ENCODE measurements around the gene ONECUT1. TPM values are rescaled to one million over a fixed set of nuclear protein-coding genes. Genes with fewer than 3 reads are reported as not detected.

ONECUT1 gene
- total and polyA plus RNA-seq, 2 of the 8 experiments (the other 6 are each of a cell fraction or from before 2014, with no cell fraction given): 0.65 to 6.4 TPM

- H3K23me2 ChIP-seq (ENCODE audit: low read depth, low read length): no peaks in the 10 kb centered on the region
- no peak overlapping the region for H3K4ac ChIP-seq (replicated peaks; ENCODE audit: insufficient read length, low read depth, low read length)
- FAIRE-seq: no peak
- no peaks in the 10 kb centered on the region; the same call in 1 of the 2 replicates for H3K79me1 ChIP-seq (ENCODE audit: low read depth, low read length)
- no peak overlapping the region for H3K56ac ChIP-seq (replicated peaks; ENCODE audit: insufficient read length, low read depth, low read length)
- ChIA-PET CTCF (ENCODE audit: partially characterized antibody) (interaction anchor here (0.7 to 1.5 kb wide), 2 partner anchors 472 to 512 kb away, joined by 3 to 4 read pairs; no protein-coding TSS in a partner anchor), POLR2A (ENCODE audit: partially characterized antibody) (interaction anchor here (0.7 to 0.8 kb wide), 2 partner anchors 170 to 554 kb away, joined by 3 read pairs; no protein-coding TSS in a partner anchor)
- no peak overlapping the region for H2AK5ac ChIP-seq (ENCODE audit: low read depth, low read length)
- no peak overlapping the region for H4K8ac ChIP-seq (ENCODE audit: extremely low read depth, insufficient read depth, low read length)
- no peak overlapping the region for H3K4me2 ChIP-seq (ENCODE audit: insufficient read depth in 1 of 2, low read depth in 2 of 2, low read length in 2 of 2)
- no peak overlapping the region for H2AFZ ChIP-seq (ENCODE audit: low read length)
- no peak overlapping the region for H2BK15ac ChIP-seq (ENCODE audit: low read length)
- H3K4me1 ChIP-seq (replicated peaks in 1 of 4; ENCODE audit: control insufficient read depth in 3 of 4, insufficient read depth in 4 of 4, low read length in 3 of 4): peaks cover 0 to 6% (median 1%) of the 10 kb centered on the region in 4 experiments; a peak in 4 of 7 replicates
- H4K91ac ChIP-seq (replicated peaks; ENCODE audit: insufficient read length, low read length): no peak overlapping the region
- H3K27me3 ChIP-seq (replicated peaks in 1 of 4; ENCODE audit: control insufficient read depth in 3 of 4, extremely low read depth in 1 of 4, insufficient read depth in 3 of 4, low read length in 3 of 4): no peaks in the 10 kb centered on the region
- no peak overlapping the region for H3K14ac ChIP-seq (ENCODE audit: insufficient read length)
- H2BK20ac ChIP-seq (ENCODE audit: low read length): no peak overlapping the region
- DNase-seq (ENCODE audit: low read depth in 1 of 2, low spot score in 2 of 2): no peak
- no peak overlapping the region for H4K5ac ChIP-seq (ENCODE audit: insufficient read length, low read depth, low read length)
- no peak overlapping the region for H2BK120ac ChIP-seq (replicated peaks; ENCODE audit: low read depth, low read length)
- no peaks in the 10 kb centered on the region for H4K20me1 ChIP-seq (replicated peaks in 1 of 2; ENCODE audit: control insufficient read depth in 1 of 2, insufficient read depth in 2 of 2, low read length in 2 of 2)
- H3K9me3 ChIP-seq (ENCODE audit: insufficient read depth in 2 of 2, low read depth in 1 of 2, low read length in 1 of 2): no peaks in the 10 kb centered on the region
- no peak overlapping the region for H2BK5ac ChIP-seq (ENCODE audit: low read depth, low read length)
- H3K23ac ChIP-seq (ENCODE audit: insufficient read length): no peak overlapping the region
- H2BK12ac ChIP-seq (ENCODE audit: low read depth, low read length): no peak overlapping the region
- H3K9ac ChIP-seq (replicated peaks in 1 of 4; ENCODE audit: extremely low read depth in 1 of 4, low read depth in 3 of 4, low read length in 3 of 4): no peak overlapping the region
- H3K18ac ChIP-seq (ENCODE audit: extremely low read depth, low read length): no peak overlapping the region
- TF ChIP-seq CEBPB (IDR thresholded peaks at IDR 0.05; ENCODE audit: low read depth, low read length) (no peak), ZNF274 (IDR thresholded peaks at IDR 0.05; ENCODE audit: borderline replicate concordance, extremely low read depth, low read length) (no peak), EGR1 (IDR thresholded peaks at IDR 0.05; ENCODE audit: borderline replicate concordance, low read depth, low read length) (no peak), POLR2A (IDR thresholded peaks at IDR 0.05; ENCODE audit: control extremely low read depth in 1 of 2, low read depth in 2 of 2, low read length in 2 of 2) (no peak), KDM5A (IDR thresholded peaks at IDR 0.05; ENCODE audit: low read length) (no peak), ATF3 (IDR thresholded peaks at IDR 0.05; ENCODE audit: insufficient read depth, low read depth, low read length) (no peak), FOSL1 (IDR thresholded peaks at IDR 0.05; ENCODE audit: insufficient read depth, low read depth, low read length) (no peak), NRF1 (IDR thresholded peaks at IDR 0.05; ENCODE audit: low read depth, low read length) (no peak), BCL11A (IDR thresholded peaks at IDR 0.05; ENCODE audit: low read depth in 2 of 2, low read length in 2 of 2) (no peak), HDAC2 (IDR thresholded peaks at IDR 0.05; ENCODE audit: borderline replicate concordance in 1 of 2, low read depth in 2 of 2, low read length in 2 of 2) (no peak), SP1 (IDR thresholded peaks at IDR 0.05; ENCODE audit: low read depth, low read length) (no peak), PHF8 (conservative IDR thresholded peaks at IDR 0.05; ENCODE audit: low read depth, low read length) (no peak), CHD1 (IDR thresholded peaks at IDR 0.05; ENCODE audit: low read depth, low read length) (no peak)
- H3K27ac ChIP-seq (ENCODE audit: low read depth, low read length): no peak overlapping the region
- H3K36me3 ChIP-seq (ENCODE audit: control insufficient read depth in 2 of 4, insufficient read depth in 4 of 4, low read length in 3 of 4): no peaks in the 10 kb centered on the region
- no peak overlapping the region for H3K4me3 ChIP-seq (ENCODE audit: extremely low read depth in 1 of 4, insufficient read depth in 2 of 4, low read depth in 3 of 4, low read length in 4 of 4)
- H3K79me2 ChIP-seq (ENCODE audit: control insufficient read depth in 1 of 2, insufficient read depth in 2 of 2, low read length in 2 of 2): no peaks in the 10 kb centered on the region
- 91% methylated on average over 2 of the region's 2 CpGs; no CpG with 5 or more reads in 1 of the 2 experiments for WGBS, 2 experiments (ENCODE audit: extremely low coverage in 1 of 2, insufficient coverage in 1 of 2, insufficient read length in 1 of 2, insufficient replicate concordance in 2 of 2, low coverage in 1 of 2, low lambda C conversion rate in 2 of 2, missing lambda C conversion rate in 1 of 2)
Observed at GRCh38 chr15:52728899-52729298, 61.2 kb downstream of the ONECUT1 start.
